Suprapubic skin (tissue), 4 donors: ENCODE measurements around the gene ZDHHC11. TPM values are rescaled to one million over a fixed set of nuclear protein-coding genes. Genes with fewer than 3 reads are reported as not detected.
"Not testable (repeated sequence)": the region's sequence is repeated elsewhere in the genome, so short reads cannot be mapped to it uniquely, and the experiment has no call there.

Source experiments
- DNase-seq, 2 donors: peaks; one replicate each; pipeline ENCODE4 v3.0.0-alpha.2; 2019; ENCODE audit warnings: low spot score in 2 of 2
- H3K27ac ChIP-seq: fragments of 200-600 bp; sonication (generic); one replicate; pipeline ENCODE4 v1.5.1; 2019
- H3K27me3 ChIP-seq: fragments of 200-600 bp; sonication (generic); one replicate; pipeline ENCODE4 v1.5.1; 2019
- H3K36me3 ChIP-seq: fragments of 200-600 bp; sonication (generic); one replicate; pipeline ENCODE4 v1.5.1; 2019
- H3K4me1 ChIP-seq: fragments of 200-600 bp; sonication (generic); one replicate; pipeline ENCODE4 v1.5.1; 2019
- H3K4me3 ChIP-seq: fragments of 200-600 bp; sonication (generic); one replicate; pipeline ENCODE4 v1.5.1; 2019; ENCODE audit warnings: mild to moderate bottlenecking
- H3K9me3 ChIP-seq: fragments of 200-600 bp; sonication (generic); one replicate; pipeline ENCODE4 v1.5.1; 2019
- POLR2AphosphoS5 ChIP-seq, 3 donors: sonication (generic); formaldehyde crosslinking; IDR thresholded peaks; one replicate each; pipeline ENCODE4 v1.6.1; 2017; ENCODE audit warnings: antibody characterized with exemption in 3 of 3
- WGBS: methylation state at CpG from one replicate; pipeline ENCODE4 v1.1.5; 2018; 5-methylcytosine and 5-hydroxymethylcytosine counted together
- total RNA-seq, 4 donors: library from RNA; depleted of rRNA; stranded (reverse); fragments of >200 nt; gene quantifications; one replicate each; pipeline ENCODE4 v1.1.0, GENCODE V29; 2016

ZDHHC11 gene
- total RNA-seq, 4 donors from 2014 or later: 7.5 to 81.5 (median 22.6) TPM

DNA sequence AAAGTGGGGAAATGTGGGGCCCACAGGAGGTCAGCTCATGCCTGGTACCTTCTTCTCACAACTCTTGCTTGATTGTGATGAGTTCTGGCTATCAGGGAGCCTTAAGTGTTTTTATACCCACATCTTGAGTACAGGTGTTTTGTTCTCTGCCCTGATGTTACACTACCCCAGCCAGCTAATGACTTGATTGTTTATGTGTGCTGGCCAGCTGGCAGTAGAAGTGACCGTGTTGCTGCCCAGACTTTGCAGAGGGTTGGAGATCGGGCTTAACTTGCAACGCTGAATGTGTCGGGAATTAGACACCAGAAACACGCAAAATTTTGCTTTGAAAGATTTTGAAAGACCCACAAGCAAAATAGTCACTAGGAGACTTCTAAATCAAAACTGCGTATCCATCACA is 49.3 kb downstream of the ZDHHC11 start:
- Histone ChIP-seq H3K27me3 (no peaks in the 10 kb centered on the region), H3K9me3 (no peaks in the 10 kb centered on the region), H3K4me3 (no peak overlapping the region), H3K4me1 (no peaks in the 10 kb centered on the region), H3K36me3 (no peaks in the 10 kb centered on the region), H3K27ac (no peak overlapping the region)
- TF ChIP-seq POLR2AphosphoS5 (IDR thresholded peaks at IDR 0.05): no peak
- DNase-seq: no peak
- 76% methylated on average over 6 of the region's 6 CpGs for WGBS

- H3K36me3 ChIP-seq, H3K4me1 ChIP-seq, H3K27ac ChIP-seq, H3K9me3 ChIP-seq, DNase-seq, H3K4me3 ChIP-seq, H3K27me3 ChIP-seq: not testable (repeated sequence)
- 53% methylated on average over 4 of the region's 4 CpGs for WGBS
Measured at GRCh38 chr5:801055-801454, 49.7 kb downstream of the ZDHHC11 start.

GRCh38 chr5:798505-799138 is 52.2 kb downstream of the ZDHHC11 start:
- not testable (repeated sequence) for H3K4me3 ChIP-seq, DNase-seq, H3K36me3 ChIP-seq, H3K27me3 ChIP-seq, H3K9me3 ChIP-seq, H3K27ac ChIP-seq, H3K4me1 ChIP-seq
- WGBS: 70% methylated on average over 6 of the region's 6 CpGs

- H3K4me1 ChIP-seq, H3K27ac ChIP-seq, H3K4me3 ChIP-seq, DNase-seq, H3K27me3 ChIP-seq, H3K36me3 ChIP-seq, H3K9me3 ChIP-seq: not testable (repeated sequence)
- WGBS: 62% methylated on average over 3 of the region's 4 CpGs
Measured at GRCh38 chr5:797986-798385, 52.8 kb downstream of the ZDHHC11 start.

GRCh38 chr5:795873-796272 is 54.9 kb downstream of the ZDHHC11 start:
- H3K27me3 ChIP-seq, H3K36me3 ChIP-seq, H3K4me3 ChIP-seq, DNase-seq, H3K4me1 ChIP-seq, H3K27ac ChIP-seq, H3K9me3 ChIP-seq: not testable (repeated sequence)
- WGBS: 68% methylated on average over 1 of the region's 1 CpG

DNA sequence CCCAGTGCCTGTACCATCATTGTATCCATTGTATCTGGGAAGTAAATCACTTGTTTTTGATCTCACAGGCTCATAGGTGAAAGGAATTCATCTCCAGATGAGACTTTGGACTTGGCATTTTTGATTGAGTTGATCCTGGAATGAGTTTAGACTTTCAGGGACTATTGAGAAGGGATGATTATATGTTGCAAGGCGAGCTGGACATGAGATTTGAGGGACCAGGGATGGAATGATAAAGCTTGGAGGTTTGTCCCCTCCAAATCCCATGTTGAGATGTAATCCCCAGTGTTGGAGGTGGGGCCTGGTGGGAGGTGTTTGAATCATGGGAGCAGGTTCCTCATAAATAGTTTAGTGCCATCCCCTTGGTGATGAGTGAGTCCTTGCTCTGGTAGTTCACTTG is 55.8 kb downstream of the ZDHHC11 start:
- DNase-seq, H3K4me1 ChIP-seq, H3K27ac ChIP-seq, H3K9me3 ChIP-seq, H3K36me3 ChIP-seq, H3K4me3 ChIP-seq, H3K27me3 ChIP-seq: not testable (repeated sequence)
- 92% methylated on average over 1 of the region's 1 CpG for WGBS

DNA sequence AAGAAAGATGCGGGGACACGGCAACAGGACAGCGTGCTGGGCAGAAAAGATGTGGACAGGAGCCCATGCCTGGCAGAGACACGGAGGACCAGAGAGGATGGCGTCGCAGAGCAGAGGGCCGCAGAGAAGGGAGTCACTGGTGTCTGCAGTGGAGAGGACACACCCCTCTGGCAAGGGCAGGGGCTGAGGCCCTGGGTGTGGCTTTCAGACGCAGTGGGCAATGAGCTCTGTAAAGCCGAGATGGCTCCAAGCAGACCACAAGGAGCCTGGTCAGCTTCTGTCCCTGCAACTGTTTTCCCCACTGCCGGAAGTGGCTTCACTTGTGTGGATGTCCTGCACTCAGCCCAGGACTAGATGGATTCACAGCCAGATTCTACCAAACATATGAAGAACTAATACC is 62.1 kb downstream of the ZDHHC11 start:
- H3K27me3 ChIP-seq, DNase-seq, H3K36me3 ChIP-seq, H3K9me3 ChIP-seq, H3K4me3 ChIP-seq, H3K27ac ChIP-seq: not testable (repeated sequence)
- 91% methylated on average over 10 of the region's 10 CpGs for WGBS
- peaks cover 18% of the 10 kb centered on the region for H3K4me1 ChIP-seq

DNA sequence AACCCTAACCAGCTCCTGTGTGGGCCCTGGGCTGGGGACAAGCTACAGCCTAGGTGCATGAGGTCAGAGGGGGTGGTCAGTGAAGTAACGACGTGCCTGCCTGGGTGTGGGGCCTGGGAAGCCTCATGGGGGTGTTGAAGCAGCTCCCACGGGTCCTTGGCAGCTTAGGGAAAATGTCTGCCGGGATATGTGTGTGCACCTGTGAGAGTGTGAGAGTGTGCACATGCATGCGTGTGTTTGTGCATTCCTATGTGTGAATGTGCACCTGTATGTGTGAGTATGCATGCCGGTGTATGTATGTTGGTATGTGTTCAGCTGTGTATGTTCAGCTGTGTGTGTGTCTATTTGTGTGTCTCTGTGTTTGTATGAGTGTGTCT is 62.9 kb downstream of the ZDHHC11 start:
- not testable (repeated sequence) for H3K4me3 ChIP-seq, DNase-seq, H3K36me3 ChIP-seq

GRCh38 chr5:787224-787856 is 63.4 kb downstream of the ZDHHC11 start:
- H3K9me3 ChIP-seq: not testable (repeated sequence)

More for the DNA sequence above, 62.9 kb downstream of the ZDHHC11 start:
- 93% methylated on average over 6 of the region's 6 CpGs for WGBS
- H3K27me3 ChIP-seq, H3K27ac ChIP-seq, H3K9me3 ChIP-seq: not testable (repeated sequence)
- H3K4me1 ChIP-seq: peaks cover 25% of the 10 kb centered on the region

GRCh38 chr5:785181-785705 is 65.5 kb downstream of the ZDHHC11 start:
- H3K36me3 ChIP-seq, H3K27ac ChIP-seq, H3K9me3 ChIP-seq, H3K27me3 ChIP-seq: not testable (repeated sequence)
- peak overlapping the region; percentile 68 for H3K4me3 ChIP-seq
- peak; percentile 71 to 77 for DNase-seq
- WGBS: 13% methylated on average over 12 of the region's 43 CpGs
- H3K4me1 ChIP-seq: peaks cover 25% of the 10 kb centered on the region

More at GRCh38 chr5:787224-787856, 63.4 kb downstream of the ZDHHC11 start:
- not testable (repeated sequence) for H3K4me3 ChIP-seq, DNase-seq, H3K36me3 ChIP-seq, H3K27me3 ChIP-seq, H3K27ac ChIP-seq
- 92% methylated on average over 6 of the region's 18 CpGs for WGBS
- peaks cover 25% of the 10 kb centered on the region for H3K4me1 ChIP-seq

DNA sequence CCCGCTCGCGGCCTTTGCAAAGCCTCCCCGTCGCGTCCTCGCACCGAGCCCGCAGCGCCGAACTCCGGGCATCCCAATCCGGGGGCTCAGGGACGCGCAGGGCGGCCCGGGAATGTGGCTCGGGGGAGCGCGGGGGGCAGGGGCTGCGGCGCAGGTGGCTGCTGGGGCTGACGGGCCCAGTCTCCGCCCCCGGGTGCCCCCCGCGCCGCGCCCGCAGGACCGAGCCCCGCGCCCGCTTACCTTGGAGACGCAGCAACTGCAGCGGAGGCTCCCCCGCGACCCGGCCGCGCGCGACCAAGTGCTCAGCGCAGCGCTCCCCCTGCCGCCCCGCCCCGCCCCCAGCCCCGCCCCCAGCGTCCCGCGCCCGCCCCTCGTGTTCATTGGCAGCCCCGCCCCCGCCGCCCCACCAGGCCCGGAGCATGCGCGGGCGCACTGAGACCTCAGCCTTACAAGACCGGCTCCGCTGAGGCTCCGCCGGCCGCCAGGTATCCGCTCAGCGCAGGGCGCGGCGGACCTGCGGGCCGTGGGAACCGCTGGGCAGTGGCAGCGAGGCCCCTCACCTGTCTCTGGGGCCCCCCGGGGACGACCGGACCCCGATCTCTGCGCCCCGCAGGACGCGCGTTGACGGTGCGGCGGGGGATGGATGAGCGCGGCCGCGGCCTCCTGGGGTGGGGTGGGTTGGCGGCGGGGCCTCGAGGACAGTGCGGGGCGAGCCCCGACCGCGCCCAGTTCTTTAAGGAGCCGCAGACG is 66.2 kb downstream of the ZDHHC11 start, which contains the start of gene ZDHHC11B:
TSS of gene ZDHHC11B (minus strand) at position 302 of the 750 bp plus-strand sequence. CDS start 17,810 bp downstream, outside the sequence.
- H3K27me3 ChIP-seq, H3K9me3 ChIP-seq, H3K36me3 ChIP-seq, H3K27ac ChIP-seq: not testable (repeated sequence)
- peak; percentile 94 to 95 for DNase-seq
- H3K4me1 ChIP-seq: peaks cover 25% of the 10 kb centered on the region
- WGBS: under 1% methylated on average over 35 of the region's 101 CpGs
- peak within 1 kb of the TSS; percentile 68 for H3K4me3 ChIP-seq

GRCh38 chr5:783881-784427 is 66.8 kb downstream of the ZDHHC11 start:
- under 1% methylated on average over 35 of the region's 43 CpGs for WGBS
- not testable (repeated sequence) for H3K9me3 ChIP-seq

GRCh38 chr5:783049-783802 is 67.6 kb downstream of the ZDHHC11 start:
- not testable (repeated sequence) for H3K27me3 ChIP-seq, H3K36me3 ChIP-seq, DNase-seq, H3K9me3 ChIP-seq, H3K27ac ChIP-seq
- Histone ChIP-seq H3K4me1 (peaks cover 25% of the 10 kb centered on the region), H3K4me3 (peak overlapping the region; percentile 68)
- 3% methylated on average over 25 of the region's 31 CpGs for WGBS

More at GRCh38 chr5:783881-784427, 66.8 kb downstream of the ZDHHC11 start:
- not testable (repeated sequence) for H3K27me3 ChIP-seq, H3K36me3 ChIP-seq, H3K27ac ChIP-seq
- peaks cover 25% of the 10 kb centered on the region for H3K4me1 ChIP-seq
- H3K4me3 ChIP-seq: peak overlapping the region; percentile 68
- DNase-seq: peak; percentile 72 to 82
